ENCODE results near the gene FOXQ1.
"Not testable (repeated sequence)": the region's sequence is repeated elsewhere in the genome, so short reads cannot be mapped to it uniquely, and the experiment has no call there.

Gene FOXQ1

DNA sequence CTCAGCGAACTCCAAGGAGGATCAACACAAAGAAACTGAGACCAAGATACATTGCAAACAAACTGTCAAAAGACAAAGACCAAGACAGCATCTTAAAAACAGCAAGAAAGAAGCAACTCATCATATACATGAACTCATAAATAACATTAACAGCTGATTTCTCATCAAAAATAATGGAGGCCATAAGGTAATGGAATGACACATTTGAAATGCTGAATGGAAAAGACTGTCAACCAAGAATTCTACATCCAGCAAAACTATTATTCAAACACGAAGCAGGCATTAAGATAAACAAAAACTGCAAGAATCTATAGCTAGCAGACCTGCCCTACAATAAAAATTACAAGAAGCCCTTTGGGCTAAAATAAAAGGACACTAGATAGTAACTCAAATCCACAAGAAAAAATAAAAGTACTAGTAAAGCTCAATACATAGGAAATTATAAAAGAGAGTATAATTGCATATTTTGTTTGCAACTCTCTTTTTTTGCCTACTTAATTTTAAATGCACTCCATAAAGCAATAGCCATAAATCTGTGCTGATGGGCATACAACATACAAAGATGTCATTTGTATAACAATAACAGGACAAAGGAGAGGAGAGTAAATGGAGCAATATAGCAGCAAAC is 39.6 kb downstream of the FOXQ1 start:
- Histone ChIP-seq H3K4me3 (ENCODE audit: low read depth in 1 of 2, low read length in 1 of 2) (no peak overlapping the region), H3K4me1 (ENCODE audit: control insufficient read depth in 1 of 2, insufficient read depth in 1 of 2, low read depth in 1 of 2, low read length in 1 of 2) (no peaks in the 10 kb centered on the region), H3K9me3 (no peaks in the 10 kb centered on the region), H3K27me3 (peaks cover 22% of the 10 kb centered on the region), H3K27ac (no peak overlapping the region), H3K36me3 (no peaks in the 10 kb centered on the region)
- TF ChIP-seq, protein P1, sequence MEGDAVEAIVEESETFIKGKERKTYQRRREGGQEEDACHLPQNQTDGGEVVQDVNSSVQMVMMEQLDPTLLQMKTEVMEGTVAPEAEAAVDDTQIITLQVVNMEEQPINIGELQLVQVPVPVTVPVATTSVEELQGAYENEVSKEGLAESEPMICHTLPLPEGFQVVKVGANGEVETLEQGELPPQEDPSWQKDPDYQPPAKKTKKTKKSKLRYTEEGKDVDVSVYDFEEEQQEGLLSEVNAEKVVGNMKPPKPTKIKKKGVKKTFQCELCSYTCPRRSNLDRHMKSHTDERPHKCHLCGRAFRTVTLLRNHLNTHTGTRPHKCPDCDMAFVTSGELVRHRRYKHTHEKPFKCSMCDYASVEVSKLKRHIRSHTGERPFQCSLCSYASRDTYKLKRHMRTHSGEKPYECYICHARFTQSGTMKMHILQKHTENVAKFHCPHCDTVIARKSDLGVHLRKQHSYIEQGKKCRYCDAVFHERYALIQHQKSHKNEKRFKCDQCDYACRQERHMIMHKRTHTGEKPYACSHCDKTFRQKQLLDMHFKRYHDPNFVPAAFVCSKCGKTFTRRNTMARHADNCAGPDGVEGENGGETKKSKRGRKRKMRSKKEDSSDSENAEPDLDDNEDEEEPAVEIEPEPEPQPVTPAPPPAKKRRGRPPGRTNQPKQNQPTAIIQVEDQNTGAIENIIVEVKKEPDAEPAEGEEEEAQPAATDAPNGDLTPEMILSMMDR (IDR thresholded peaks at IDR 0.05): no peak

DNA sequence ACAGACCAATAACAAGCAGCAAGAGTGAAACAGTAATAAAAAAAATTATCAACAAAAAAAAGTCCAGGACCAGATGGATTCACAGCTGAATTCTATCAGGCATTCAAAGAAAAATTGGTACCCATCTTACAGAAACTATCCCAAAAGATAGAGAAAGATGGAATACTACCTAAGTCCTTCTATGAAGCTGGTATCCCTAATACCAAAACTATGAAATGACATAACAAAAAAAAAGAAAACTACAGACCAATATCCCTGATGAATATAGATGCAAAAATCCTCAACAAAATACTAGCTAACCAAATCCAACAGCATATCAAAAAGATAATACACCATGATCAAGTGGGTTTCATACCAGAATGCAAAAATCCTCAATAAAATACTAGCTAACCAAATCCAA is 43.2 kb downstream of the FOXQ1 start:
- not testable (repeated sequence) for H3K36me3 ChIP-seq; H3K9me3 ChIP-seq; H3K4me3 ChIP-seq (ENCODE audit: low read depth in 1 of 2, low read length in 1 of 2); H3K27ac ChIP-seq; H3K4me1 ChIP-seq (ENCODE audit: control insufficient read depth in 1 of 2, insufficient read depth in 1 of 2, low read depth in 1 of 2, low read length in 1 of 2)
- peaks cover 37% of the 10 kb centered on the region for H3K27me3 ChIP-seq

DNA sequence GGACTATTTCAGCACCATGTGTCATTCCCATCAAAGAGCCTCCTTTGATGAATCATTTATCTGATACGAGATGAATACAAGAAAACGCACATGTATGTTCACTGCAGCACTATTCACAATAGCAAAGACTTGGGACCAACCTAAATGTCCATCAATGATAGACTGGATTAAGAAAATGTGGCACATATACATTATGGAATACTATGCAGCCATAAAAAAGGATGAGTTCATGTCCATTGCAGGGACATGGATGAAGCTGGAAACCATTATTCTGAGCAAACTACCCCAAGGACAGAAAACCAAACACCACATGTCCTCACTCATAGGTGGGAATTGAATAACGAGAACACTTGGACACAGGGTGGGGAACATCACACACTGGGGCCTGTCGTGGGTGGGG is 49.8 kb downstream of the FOXQ1 start:
- not testable (repeated sequence) for H3K4me3 ChIP-seq (ENCODE audit: low read depth in 1 of 2, low read length in 1 of 2); H3K27ac ChIP-seq; H3K36me3 ChIP-seq; H3K9me3 ChIP-seq; H3K4me1 ChIP-seq (ENCODE audit: control insufficient read depth in 1 of 2, insufficient read depth in 1 of 2, low read depth in 1 of 2, low read length in 1 of 2)
- H3K27me3 ChIP-seq: peaks cover 68% of the 10 kb centered on the region

DNA sequence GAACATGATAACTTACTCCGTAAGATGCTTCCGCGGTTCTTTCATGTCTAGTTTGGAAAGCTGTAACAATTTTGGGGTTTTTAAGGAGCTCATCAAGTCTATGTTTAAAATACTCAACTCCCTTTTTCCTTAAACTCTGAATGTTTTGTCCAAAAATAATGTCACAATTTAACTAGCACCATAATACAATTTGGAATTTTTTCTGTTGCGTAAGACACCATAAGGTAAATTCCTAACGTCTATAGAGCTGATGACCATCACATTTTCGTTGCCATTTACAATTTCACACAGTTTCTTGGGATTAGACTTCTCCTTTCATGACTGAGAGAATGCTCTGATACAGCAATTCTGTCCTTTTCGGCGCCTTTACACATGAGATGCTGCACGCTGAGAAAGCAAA is 50.7 kb downstream of the FOXQ1 start:
- H3K36me3 ChIP-seq: no peaks in the 10 kb centered on the region
- H3K4me1 ChIP-seq (ENCODE audit: control insufficient read depth in 1 of 2, insufficient read depth in 1 of 2, low read depth in 1 of 2, low read length in 1 of 2): no peaks in the 10 kb centered on the region
- no peak overlapping the region for H3K27ac ChIP-seq
- peaks cover 70% of the 10 kb centered on the region for H3K27me3 ChIP-seq
- no peak overlapping the region for H3K4me3 ChIP-seq (ENCODE audit: low read depth in 1 of 2, low read length in 1 of 2)
- no peaks in the 10 kb centered on the region for H3K9me3 ChIP-seq
- TF ChIP-seq, protein P1 (IDR thresholded peaks at IDR 0.05): no peak

DNA sequence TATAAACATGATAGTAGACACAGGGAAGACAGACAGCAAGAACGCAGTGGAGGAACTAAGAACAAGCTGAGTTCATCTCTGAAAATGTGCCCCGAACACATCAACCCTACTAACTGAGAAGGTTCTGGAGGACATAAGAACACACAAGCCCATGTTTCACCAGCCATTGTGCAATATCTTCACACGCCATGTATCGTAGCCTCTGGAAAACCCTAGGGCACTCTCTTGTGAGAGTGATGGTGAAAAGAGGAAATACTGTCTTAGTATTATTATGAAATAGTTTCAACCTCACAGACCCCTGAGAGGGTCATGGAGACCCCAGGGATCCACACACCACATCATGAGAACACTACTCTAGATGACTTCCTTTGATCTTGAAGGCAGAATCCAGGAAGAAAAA is 51.4 kb downstream of the FOXQ1 start:
- no peaks in the 10 kb centered on the region for H3K9me3 ChIP-seq
- H3K36me3 ChIP-seq: no peaks in the 10 kb centered on the region
- no peak overlapping the region for H3K27ac ChIP-seq
- no peaks in the 10 kb centered on the region for H3K4me1 ChIP-seq (ENCODE audit: control insufficient read depth in 1 of 2, insufficient read depth in 1 of 2, low read depth in 1 of 2, low read length in 1 of 2)
- peaks cover 76% of the 10 kb centered on the region for H3K27me3 ChIP-seq
- TF ChIP-seq, protein P1 (IDR thresholded peaks at IDR 0.05): no peak
- H3K4me3 ChIP-seq (ENCODE audit: low read depth in 1 of 2, low read length in 1 of 2): no peak overlapping the region

DNA sequence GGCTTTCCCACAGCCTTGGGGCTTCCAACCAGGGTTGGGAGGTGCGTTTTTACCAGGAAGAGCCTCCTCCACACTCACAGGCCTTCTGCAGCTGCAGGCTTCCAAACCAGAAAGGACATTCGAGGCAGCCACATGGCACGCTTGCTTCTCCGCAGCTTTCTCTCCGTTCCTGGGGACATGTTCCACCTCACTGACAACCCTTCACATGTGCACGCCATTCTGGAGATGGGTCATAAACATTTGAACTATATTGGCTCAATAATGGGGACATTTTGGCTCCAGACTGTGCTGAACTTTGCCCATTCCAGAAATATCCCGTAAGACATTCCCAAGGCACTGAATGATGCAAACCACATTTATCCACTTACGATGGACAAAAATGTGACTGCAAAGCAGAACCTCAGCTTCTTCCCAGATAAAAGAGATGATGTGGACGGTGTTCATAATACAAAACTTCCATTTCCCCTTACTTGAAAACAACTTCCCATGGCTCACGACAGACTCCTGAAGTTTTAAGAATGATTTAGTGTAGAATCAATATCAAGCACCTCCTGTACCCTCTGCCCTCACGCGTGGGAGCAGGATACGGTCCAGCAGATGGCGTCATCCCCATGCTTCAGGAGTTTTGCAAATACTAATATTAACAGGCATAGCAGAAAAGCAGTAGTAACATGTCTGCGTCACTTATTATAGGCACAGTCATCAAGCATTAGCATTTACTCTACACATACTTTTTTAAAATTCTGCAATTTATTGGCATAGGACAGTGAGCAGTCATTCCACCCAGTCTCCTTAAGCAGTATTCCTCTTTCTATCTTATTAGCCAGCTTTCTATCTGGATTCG is 52.1 kb downstream of the FOXQ1 start:
- H3K4me3 ChIP-seq (ENCODE audit: low read depth in 1 of 2, low read length in 1 of 2): no peak overlapping the region

More for the DNA sequence above, 52.1 kb downstream of the FOXQ1 start:
- no peaks in the 10 kb centered on the region for H3K36me3 ChIP-seq
- TF ChIP-seq, protein P1 (IDR thresholded peaks at IDR 0.05): no peak
- H3K9me3 ChIP-seq: no peaks in the 10 kb centered on the region
- H3K27me3 ChIP-seq: peaks cover 79% of the 10 kb centered on the region
- H3K4me1 ChIP-seq (ENCODE audit: control insufficient read depth in 1 of 2, insufficient read depth in 1 of 2, low read depth in 1 of 2, low read length in 1 of 2): no peaks in the 10 kb centered on the region
- no peak overlapping the region for H3K27ac ChIP-seq
